Activated CD4-positive, alpha-beta T cell treated with anti-CD3 and anti-CD28 coated beads for 36 hours (primary cell): ENCODE results near the gene CCDC6. TPM values are rescaled to one million over a fixed set of nuclear protein-coding genes. Genes with fewer than 3 reads are reported as not detected.

Source experiments
- ATAC-seq: fragments of 200-7000 bp; cut with Tn5 transposase; one replicate; pipeline ENCODE4 v1.10.0; 2021; ENCODE audit warnings: mild to moderate bottlenecking, moderate library complexity
- CTCF ChIA-PET: fragments of 350-600 bp; sonication (Branson Sonifier 250); formaldehyde crosslinking; loops from one replicate; lab custom pipeline; 2021; ENCODE audit warnings: antibody characterized with exemption; lab: Charles Lee
- POLR2A ChIA-PET: fragments of 350-600 bp; sonication (Branson Sonifier 250); formaldehyde crosslinking; loops from one replicate; lab custom pipeline; 2021; ENCODE audit warnings: antibody characterized with exemption, inconsistent platforms; lab: Charles Lee
- DNase-seq: peaks from one replicate; pipeline ENCODE4 v3.0.0-alpha.2; 2020
- H3K27ac Mint-ChIP-seq: one replicate; pipeline ENCODE4 v1.8.0; 2021; ENCODE audit warnings: mixed read lengths
- H3K27me3 Mint-ChIP-seq: one replicate; pipeline ENCODE4 v1.8.0; 2021; ENCODE audit warnings: mixed read lengths
- H3K36me3 Mint-ChIP-seq: one replicate; pipeline ENCODE4 v1.8.0; 2021; ENCODE audit warnings: low read depth, mixed read lengths
- H3K4me1 Mint-ChIP-seq: one replicate; pipeline ENCODE4 v1.8.0; 2021; ENCODE audit warnings: mixed read lengths
- H3K4me3 Mint-ChIP-seq: one replicate; pipeline ENCODE4 v1.8.0; 2021; ENCODE audit warnings: mild to moderate bottlenecking, moderate library complexity, mixed read lengths
- H3K9me3 Mint-ChIP-seq: one replicate; pipeline ENCODE4 v1.8.0; 2021; ENCODE audit warnings: low read depth, mixed read lengths
- intact Hi-C, 2 experiments: fragments of 100-400 bp; cut with DNase I in 1 of 2; cut with micrococcal nuclease in 1 of 2; formaldehyde crosslinking; loops; one replicate each; pipeline versions ENCODE4 v1.14.2 to v1.15.1; 2022 to 2024; cut with DNase I, micrococcal nuclease
- total RNA-seq, 2 experiments: library from RNA; stranded (reverse); gene quantifications; one replicate each; pipeline ENCODE4 v1.2.3, GENCODE V29; 2021

CCDC6 gene
- total RNA-seq, 2 experiments from 2014 or later = 49.7 to 53.0 TPM

GRCh38 chr10:59872892-59873463 is 33.4 kb downstream of the CCDC6 start:
- POLR2A ChIA-PET = no interaction called here
- Mint-ChIP-seq H3K9me3 (no peaks in the 10 kb centered on the region), H3K36me3 (peaks cover 27% of the 10 kb centered on the region), H3K4me3 (peak overlapping the region; percentile 23), H3K27me3 (no peaks in the 10 kb centered on the region), H3K4me1 (peaks cover 82% of the 10 kb centered on the region), H3K27ac (peak overlapping the region; percentile 53)
- peak; percentile 28 for DNase-seq
- intact Hi-C loops = loop anchor here in 1 of 2 experiments (10.0 kb wide), 1 partner anchor 702 kb away; no protein-coding TSS in a partner anchor
- CTCF ChIA-PET = interaction anchor here (0.6 to 1.5 kb wide), 8 partner anchors 8 to 1441 kb away, joined by 3 to 4 read pairs (median 3); no protein-coding TSS in a partner anchor
- no peak for ATAC-seq

GRCh38 chr10:59870152-59870551 is 36.2 kb downstream of the CCDC6 start:
- CTCF ChIA-PET = interaction anchor here (0.6 to 2.0 kb wide), 4 partner anchors 9 to 54 kb away, joined by 3 to 6 read pairs (median 4); partner anchors contain the start of gene CCDC6
- H3K27me3 Mint-ChIP-seq = no peaks in the 10 kb centered on the region
- peaks cover 80% of the 10 kb centered on the region for H3K4me1 Mint-ChIP-seq
- DNase-seq = peak; percentile 24
- no peak overlapping the region for H3K4me3 Mint-ChIP-seq
- peak; percentile 77 for ATAC-seq
- peak overlapping the region; percentile 62 for H3K27ac Mint-ChIP-seq
- intact Hi-C loops = loop anchor here in 1 of 2 experiments (10.0 kb wide), 1 partner anchor 705 kb away; no protein-coding TSS in a partner anchor
- POLR2A ChIA-PET = interaction anchor here (0.7 to 1.1 kb wide), 2 partner anchors 35 to 36 kb away, joined by 3 read pairs; partner anchors contain the start of gene CCDC6
- peaks cover 14% of the 10 kb centered on the region for H3K36me3 Mint-ChIP-seq
- no peaks in the 10 kb centered on the region for H3K9me3 Mint-ChIP-seq

- ChIA-PET CTCF (interaction anchor here (1.5 to 2.0 kb wide), 2 partner anchors 10 to 54 kb away, joined by 5 to 6 read pairs; no protein-coding TSS in a partner anchor), POLR2A (interaction anchor here (1.1 kb wide), 1 partner anchor 37 kb away, joined by 3 read pairs; the partner anchor contains the start of gene CCDC6)
- no peak for DNase-seq
- Mint-ChIP-seq H3K4me1 (peaks cover 82% of the 10 kb centered on the region), H3K36me3 (peaks cover 12% of the 10 kb centered on the region), H3K4me3 (no peak overlapping the region), H3K27me3 (no peaks in the 10 kb centered on the region), H3K27ac (peak overlapping the region; percentile 62), H3K9me3 (no peaks in the 10 kb centered on the region)
- intact Hi-C loops = loop anchor here in 1 of 2 experiments (5.0 kb wide), 1 partner anchor 163 kb away; no protein-coding TSS in a partner anchor
- no peak for ATAC-seq
These were observed 36.8 kb downstream of the CCDC6 start for GRCh38 chr10:59869594-59869940.

- no peaks in the 10 kb centered on the region for H3K9me3 Mint-ChIP-seq
- ATAC-seq = no peak
- intact Hi-C loops = loop anchor here in 1 of 2 experiments (5.0 kb wide), 1 partner anchor 163 kb away; no protein-coding TSS in a partner anchor
- H3K27me3 Mint-ChIP-seq = no peaks in the 10 kb centered on the region
- no peak for DNase-seq
- H3K36me3 Mint-ChIP-seq = peaks cover 9% of the 10 kb centered on the region
- H3K4me3 Mint-ChIP-seq = no peak overlapping the region
- CTCF ChIA-PET = interaction anchor here (1.5 to 2.0 kb wide), 2 partner anchors 11 to 53 kb away, joined by 5 to 6 read pairs; no protein-coding TSS in a partner anchor
- POLR2A ChIA-PET = no interaction called here
- H3K4me1 Mint-ChIP-seq = peaks cover 82% of the 10 kb centered on the region
- peak overlapping the region; percentile 62 for H3K27ac Mint-ChIP-seq
These were observed 37.4 kb downstream of the CCDC6 start for GRCh38 chr10:59868696-59869593.

- no peak overlapping the region for H3K27ac Mint-ChIP-seq
- intact Hi-C loops = loop anchor here in 1 of 2 experiments (5.0 kb wide), 1 partner anchor 165 kb away; no protein-coding TSS in a partner anchor
- H3K4me3 Mint-ChIP-seq = no peak overlapping the region
These were observed 38.8 kb downstream of the CCDC6 start for GRCh38 chr10:59867590-59867989.

GRCh38 chr10:59865101-59865500 is 41.3 kb downstream of the CCDC6 start:
- Mint-ChIP-seq H3K36me3 (peaks cover 24% of the 10 kb centered on the region), H3K9me3 (peaks cover 3% of the 10 kb centered on the region), H3K4me3 (no peak overlapping the region), H3K27ac (no peak overlapping the region), H3K27me3 (no peaks in the 10 kb centered on the region), H3K4me1 (peaks cover 65% of the 10 kb centered on the region)
- intact Hi-C loops = loop anchor here in 1 of 2 experiments (1.0 to 5.0 kb wide), 3 partner anchors 16 to 167 kb away; partner anchors contain the start of gene CCDC6
- ChIA-PET POLR2A (interaction anchor here (0.5 to 1.5 kb wide), 5 partner anchors 14 to 43 kb away, joined by 3 to 9 read pairs (median 3); partner anchors contain the start of gene CCDC6), CTCF (interaction anchor here (0.6 to 2.6 kb wide), 13 partner anchors 8 to 725 kb away, joined by 3 to 18 read pairs (median 4); partner anchors contain the start of gene CCDC6)
- peak; percentile 34 for ATAC-seq
- no peak for DNase-seq

More at GRCh38 chr10:59867590-59867989, 38.8 kb downstream of the CCDC6 start:
- no peak for ATAC-seq
- H3K9me3 Mint-ChIP-seq = no peaks in the 10 kb centered on the region
- no peaks in the 10 kb centered on the region for H3K27me3 Mint-ChIP-seq
- peaks cover 69% of the 10 kb centered on the region for H3K4me1 Mint-ChIP-seq
- POLR2A ChIA-PET = no interaction called here
- CTCF ChIA-PET = no interaction called here
- DNase-seq = no peak
- H3K36me3 Mint-ChIP-seq = peaks cover 5% of the 10 kb centered on the region

GRCh38 chr10:59864141-59864962 is 42.0 kb downstream of the CCDC6 start:
- DNase-seq (peak; percentile 45), ATAC-seq (peak; percentile 88)
- H3K4me3 Mint-ChIP-seq = no peak overlapping the region
- intact Hi-C loops = loop anchor here (1.0 to 2.0 kb wide), 3 partner anchors 16 to 44 kb away; no protein-coding TSS in a partner anchor
- ChIA-PET POLR2A (interaction anchor here (0.8 to 1.5 kb wide), 4 partner anchors 17 to 44 kb away, joined by 3 to 9 read pairs (median 5); partner anchors contain the start of gene CCDC6), CTCF (interaction anchor here (0.6 to 2.6 kb wide), 11 partner anchors 9 to 45 kb away, joined by 3 to 18 read pairs (median 4); partner anchors contain the start of gene CCDC6)
- no peaks in the 10 kb centered on the region for H3K27me3 Mint-ChIP-seq
- peaks cover 3% of the 10 kb centered on the region for H3K9me3 Mint-ChIP-seq
- peaks cover 63% of the 10 kb centered on the region for H3K4me1 Mint-ChIP-seq
- peaks cover 27% of the 10 kb centered on the region for H3K36me3 Mint-ChIP-seq
- peak overlapping the region; percentile 1 for H3K27ac Mint-ChIP-seq

GRCh38 chr10:59859570-59859969 is 46.8 kb downstream of the CCDC6 start:
- intact Hi-C loops = no loop called here
- ATAC-seq = no peak

GRCh38 chr10:59857921-59858320 is 48.4 kb downstream of the CCDC6 start:
- DNase-seq (no peak), ATAC-seq (no peak)
- Mint-ChIP-seq H3K27ac (no peak overlapping the region), H3K9me3 (peaks cover 3% of the 10 kb centered on the region), H3K4me3 (no peak overlapping the region), H3K27me3 (no peaks in the 10 kb centered on the region), H3K36me3 (peaks cover 30% of the 10 kb centered on the region), H3K4me1 (peaks cover 42% of the 10 kb centered on the region)
- intact Hi-C loops = no loop called here
- POLR2A ChIA-PET = interaction anchor here (0.6 kb wide), 1 partner anchor 20 kb away, joined by 3 read pairs; no protein-coding TSS in a partner anchor
- CTCF ChIA-PET = no interaction called here

More at GRCh38 chr10:59859570-59859969, 46.8 kb downstream of the CCDC6 start:
- ChIA-PET POLR2A (no interaction called here), CTCF (interaction anchor here (1.0 kb wide), 1 partner anchor 25 kb away, joined by 3 read pairs; no protein-coding TSS in a partner anchor)
- no peak overlapping the region for H3K4me3 Mint-ChIP-seq
- H3K9me3 Mint-ChIP-seq = peaks cover 3% of the 10 kb centered on the region
- H3K27me3 Mint-ChIP-seq = no peaks in the 10 kb centered on the region
- peaks cover 39% of the 10 kb centered on the region for H3K4me1 Mint-ChIP-seq
- no peak overlapping the region for H3K27ac Mint-ChIP-seq
- H3K36me3 Mint-ChIP-seq = peaks cover 28% of the 10 kb centered on the region
- no peak for DNase-seq

- DNase-seq = no peak
- Mint-ChIP-seq H3K27ac (no peak overlapping the region), H3K36me3 (peaks cover 37% of the 10 kb centered on the region), H3K4me3 (no peak overlapping the region), H3K4me1 (peaks cover 46% of the 10 kb centered on the region), H3K9me3 (peaks cover 3% of the 10 kb centered on the region), H3K27me3 (no peaks in the 10 kb centered on the region)
- ChIA-PET CTCF (no interaction called here), POLR2A (no interaction called here)
- intact Hi-C loops = no loop called here
- no peak for ATAC-seq
These were observed 49.3 kb downstream of the CCDC6 start for GRCh38 chr10:59857049-59857448.
